HEK293T (cell line): Measurements from ENCODE around the gene RBM15.

Experiments used
- BHLHE40 ChIP-seq: fragments of 450-650 bp; IDR thresholded peaks from 2 replicates; pipeline ENCODE4 v1.6.1; 2016; ENCODE audit warnings: mild to moderate bottlenecking, moderate library complexity, borderline replicate concordance
- FOXK2 ChIP-seq: fragments of 450-650 bp; IDR thresholded peaks from 2 replicates; pipeline ENCODE4 v1.6.1; 2016; ENCODE audit warnings: mild to moderate bottlenecking
- FOXM1 ChIP-seq: fragments of 450-650 bp; IDR thresholded peaks from 2 replicates; pipeline ENCODE4 v1.6.1; 2017; ENCODE audit warnings: mild to moderate bottlenecking, borderline replicate concordance
- LEF1 ChIP-seq: fragments of 450-650 bp; IDR thresholded peaks from 2 replicates; pipeline ENCODE4 v1.6.1; 2017; ENCODE audit warnings: mild to moderate bottlenecking, borderline replicate concordance
- SP1 ChIP-seq: fragments of 450-650 bp; IDR thresholded peaks from 2 replicates; pipeline ENCODE4 v1.6.1; 2017
- SUZ12 ChIP-seq: fragments of 450-650 bp; IDR thresholded peaks from 2 replicates; pipeline ENCODE4 v1.6.1; 2016; ENCODE audit warnings: mild to moderate bottlenecking
- TF ChIP-seq, protein P1 (sequence below): fragments of 450-650 bp; IDR thresholded peaks from 2 replicates; pipeline ENCODE4 v1.6.1; 2016

DNA sequence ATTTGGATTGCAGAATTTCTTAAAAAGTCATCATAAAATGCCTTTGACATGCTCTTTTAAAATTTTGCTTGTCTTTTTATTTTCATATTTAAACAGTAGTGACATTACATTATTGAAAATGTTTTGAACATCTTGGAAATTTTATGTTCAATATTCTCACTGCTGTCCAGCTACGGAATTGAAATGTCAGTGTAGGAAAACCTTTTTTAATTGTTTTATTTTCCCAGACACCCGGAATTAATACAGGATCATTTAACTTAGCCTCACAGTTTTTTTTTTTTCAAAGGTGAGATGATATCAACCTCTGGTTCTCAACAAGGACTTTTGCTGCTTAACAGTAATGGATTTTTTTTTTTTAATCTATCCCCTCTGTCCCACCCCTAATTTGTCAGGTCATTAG is 4.1 kb downstream of the RBM15 start:
- TF ChIP-seq SP1 (no peak), FOXK2 (no peak), SUZ12 (no peak), FOXM1 (no peak), BHLHE40 (no peak), LEF1 (no peak)
- TF ChIP-seq, protein P1, sequence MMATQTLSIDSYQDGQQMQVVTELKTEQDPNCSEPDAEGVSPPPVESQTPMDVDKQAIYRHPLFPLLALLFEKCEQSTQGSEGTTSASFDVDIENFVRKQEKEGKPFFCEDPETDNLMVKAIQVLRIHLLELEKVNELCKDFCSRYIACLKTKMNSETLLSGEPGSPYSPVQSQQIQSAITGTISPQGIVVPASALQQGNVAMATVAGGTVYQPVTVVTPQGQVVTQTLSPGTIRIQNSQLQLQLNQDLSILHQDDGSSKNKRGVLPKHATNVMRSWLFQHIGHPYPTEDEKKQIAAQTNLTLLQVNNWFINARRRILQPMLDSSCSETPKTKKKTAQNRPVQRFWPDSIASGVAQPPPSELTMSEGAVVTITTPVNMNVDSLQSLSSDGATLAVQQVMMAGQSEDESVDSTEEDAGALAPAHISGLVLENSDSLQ = no peak
